Dedifferentiated amniotic fluid mesenchymal stem cell (primary cell): ENCODE results near the gene IMP3.
A peak's percentile ranks its signal among the peaks of the same experiment; 100 is the strongest.

Experiments
- DNase-seq: peaks from one replicate; pipeline ENCODE4 v3.0.0-alpha.2; 2016; ENCODE audit errors: extremely low spot score

The IMP3 gene

GRCh38 chr15:75672646-75673425, 32.8 kb upstream of the IMP3 start:
- peak; percentile 50 for DNase-seq

- DNase-seq = no peak
Observed at GRCh38 chr15:75671730-75672602, 31.9 kb upstream of the IMP3 start.

GRCh38 chr15:75669879-75670212, 29.8 kb upstream of the IMP3 start:
- DNase-seq = no peak

GRCh38 chr15:75669191-75669878, 29.3 kb upstream of the IMP3 start:
- no peak for DNase-seq

- DNase-seq = peak; percentile 96
Observed at GRCh38 chr15:75666823-75667501, 26.9 kb upstream of the IMP3 start.

GRCh38 chr15:75663931-75664421, 24.0 kb upstream of the IMP3 start:
- DNase-seq = no peak

- no peak for DNase-seq
Observed at GRCh38 chr15:75662823-75663519, 22.9 kb upstream of the IMP3 start.

- DNase-seq = no peak
Observed at GRCh38 chr15:75661756-75662140, 21.7 kb upstream of the IMP3 start.

GRCh38 chr15:75661100-75661755, 21.2 kb upstream of the IMP3 start:
- peak; percentile 93 for DNase-seq

- no peak for DNase-seq
Observed at GRCh38 chr15:75659928-75660645, 20.1 kb upstream of the IMP3 start.

GRCh38 chr15:75659141-75659771, 19.2 kb upstream of the IMP3 start:
- no peak for DNase-seq

- DNase-seq = no peak
Observed at GRCh38 chr15:75656813-75657212, 16.8 kb upstream of the IMP3 start.

- no peak for DNase-seq
Observed at GRCh38 chr15:75656331-75656730, 16.3 kb upstream of the IMP3 start.

GRCh38 chr15:75655931-75656330, 15.9 kb upstream of the IMP3 start:
- DNase-seq = no peak

GRCh38 chr15:75654201-75654907, 14.3 kb upstream of the IMP3 start:
- no peak for DNase-seq

GRCh38 chr15:75653347-75653913, 13.4 kb upstream of the IMP3 start:
- no peak for DNase-seq

- DNase-seq = no peak
Observed at GRCh38 chr15:75651810-75652543, 12.0 kb upstream of the IMP3 start.
